ENCODE data around the gene DNAI2. TPM values are rescaled to one million over a fixed set of nuclear protein-coding genes. Genes with fewer than 3 reads are reported as not detected.
A peak's percentile ranks its signal among the peaks of the same experiment; 100 is the strongest.

DNAI2 gene
- total RNA-seq, 1 donor from 2014 or later = not detected

DNA sequence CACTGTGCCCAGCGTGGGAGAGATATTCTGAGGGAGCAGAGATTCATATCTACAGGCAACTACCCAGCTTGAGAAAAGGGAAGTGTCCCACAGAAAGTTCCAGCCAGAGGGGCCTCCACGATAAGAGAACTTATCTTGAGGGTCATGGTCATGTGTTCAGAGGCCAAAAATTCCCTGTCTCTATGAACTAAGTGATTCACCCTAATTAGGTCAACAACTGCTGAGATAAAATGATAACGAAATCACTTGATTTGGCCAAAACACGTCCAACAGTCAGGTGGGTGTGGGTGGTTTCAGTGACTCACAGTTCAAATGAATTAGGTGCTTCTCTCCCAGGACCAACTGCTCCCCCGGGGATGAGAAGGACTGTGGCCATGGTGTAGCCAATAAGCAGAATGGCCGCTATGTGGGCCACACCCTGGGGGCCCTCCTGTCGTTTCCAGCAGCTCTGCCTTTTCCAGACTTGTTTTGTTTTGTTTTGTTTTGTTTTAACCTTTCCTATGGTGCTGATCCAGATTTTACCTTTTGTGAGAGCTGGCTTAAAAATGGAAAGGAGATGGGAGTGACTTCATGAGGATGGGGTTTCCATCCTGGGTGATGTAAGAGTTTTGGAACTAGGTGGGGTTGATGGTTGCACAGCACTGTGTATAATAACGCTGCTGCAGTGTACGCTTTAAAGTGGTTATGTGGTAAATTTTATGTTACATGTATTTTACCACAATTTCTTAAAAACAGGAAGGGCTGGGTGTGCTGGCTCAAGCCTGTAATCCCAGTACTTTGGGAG, 8.7 kb downstream of the DNAI2 start:
- Mint-ChIP-seq H3K9me3 (ENCODE audit: unreplicated experiment) (no peaks in the 10 kb centered on the region), H3K4me1 (ENCODE audit: low read depth, unreplicated experiment) (no peaks in the 10 kb centered on the region), H3K36me3 (ENCODE audit: low read depth, unreplicated experiment) (no peaks in the 10 kb centered on the region), H3K27me3 (ENCODE audit: low read depth, unreplicated experiment) (peaks cover 10% of the 10 kb centered on the region), H3K4me3 (ENCODE audit: unreplicated experiment) (no peak overlapping the region), H3K27ac (ENCODE audit: unreplicated experiment) (no peak overlapping the region)
- Histone ChIP-seq H3K79me2 (ENCODE audit: insufficient read depth, low read length) (no peaks in the 10 kb centered on the region), H2AFZ (ENCODE audit: low read depth, low read length) (no peak overlapping the region), H3K9ac (ENCODE audit: low read length) (no peak overlapping the region), H3K36me3 (ENCODE audit: insufficient read depth, low read length) (no peaks in the 10 kb centered on the region), H3K4me3 (ENCODE audit: insufficient read depth, low read depth, low read length) (no peak overlapping the region), H3K27ac (ENCODE audit: low read depth, low read length) (no peak overlapping the region), H4K20me1 (ENCODE audit: insufficient read depth, low read length) (no peaks in the 10 kb centered on the region), H3K9me3 (ENCODE audit: insufficient read depth, low read depth, low read length) (no peaks in the 10 kb centered on the region), H3K27me3 (ENCODE audit: insufficient read depth, low read length) (peaks cover 2% of the 10 kb centered on the region), H3K4me1 (ENCODE audit: insufficient read depth, low read length) (no peaks in the 10 kb centered on the region), H3K4me2 (ENCODE audit: low read length) (no peak overlapping the region)
- TF ChIP-seq, protein P1, sequence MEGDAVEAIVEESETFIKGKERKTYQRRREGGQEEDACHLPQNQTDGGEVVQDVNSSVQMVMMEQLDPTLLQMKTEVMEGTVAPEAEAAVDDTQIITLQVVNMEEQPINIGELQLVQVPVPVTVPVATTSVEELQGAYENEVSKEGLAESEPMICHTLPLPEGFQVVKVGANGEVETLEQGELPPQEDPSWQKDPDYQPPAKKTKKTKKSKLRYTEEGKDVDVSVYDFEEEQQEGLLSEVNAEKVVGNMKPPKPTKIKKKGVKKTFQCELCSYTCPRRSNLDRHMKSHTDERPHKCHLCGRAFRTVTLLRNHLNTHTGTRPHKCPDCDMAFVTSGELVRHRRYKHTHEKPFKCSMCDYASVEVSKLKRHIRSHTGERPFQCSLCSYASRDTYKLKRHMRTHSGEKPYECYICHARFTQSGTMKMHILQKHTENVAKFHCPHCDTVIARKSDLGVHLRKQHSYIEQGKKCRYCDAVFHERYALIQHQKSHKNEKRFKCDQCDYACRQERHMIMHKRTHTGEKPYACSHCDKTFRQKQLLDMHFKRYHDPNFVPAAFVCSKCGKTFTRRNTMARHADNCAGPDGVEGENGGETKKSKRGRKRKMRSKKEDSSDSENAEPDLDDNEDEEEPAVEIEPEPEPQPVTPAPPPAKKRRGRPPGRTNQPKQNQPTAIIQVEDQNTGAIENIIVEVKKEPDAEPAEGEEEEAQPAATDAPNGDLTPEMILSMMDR (IDR thresholded peaks at IDR 0.05; ENCODE audit: insufficient read depth, low read depth, low read length) = no peak
- TF ChIP-seq EZH2 (IDR thresholded peaks at IDR 0.05; ENCODE audit: insufficient read depth, low read length) = no peak
- DNase-seq (ENCODE audit: low read depth) (peak; percentile 77), FAIRE-seq (no peak)

GRCh38 chr17:74283371-74283673, 9.3 kb downstream of the DNAI2 start:
- H3K27me3 Mint-ChIP-seq (ENCODE audit: low read depth, unreplicated experiment) = peaks cover 10% of the 10 kb centered on the region
- H3K27ac Mint-ChIP-seq (ENCODE audit: unreplicated experiment) = no peak overlapping the region
- Histone ChIP-seq H3K36me3 (ENCODE audit: insufficient read depth, low read length) (no peaks in the 10 kb centered on the region), H3K27me3 (ENCODE audit: insufficient read depth, low read length) (peaks cover 2% of the 10 kb centered on the region), H4K20me1 (ENCODE audit: insufficient read depth, low read length) (no peaks in the 10 kb centered on the region), H3K4me3 (ENCODE audit: insufficient read depth, low read depth, low read length) (no peak overlapping the region), H3K4me1 (ENCODE audit: insufficient read depth, low read length) (no peaks in the 10 kb centered on the region), H3K27ac (ENCODE audit: low read depth, low read length) (no peak overlapping the region), H3K4me2 (ENCODE audit: low read length) (no peak overlapping the region), H3K79me2 (ENCODE audit: insufficient read depth, low read length) (no peaks in the 10 kb centered on the region), H3K9ac (ENCODE audit: low read length) (no peak overlapping the region), H2AFZ (ENCODE audit: low read depth, low read length) (no peak overlapping the region), H3K9me3 (ENCODE audit: insufficient read depth, low read depth, low read length) (no peaks in the 10 kb centered on the region)
- no peaks in the 10 kb centered on the region for H3K9me3 Mint-ChIP-seq (ENCODE audit: unreplicated experiment)
- H3K36me3 Mint-ChIP-seq (ENCODE audit: low read depth, unreplicated experiment) = no peaks in the 10 kb centered on the region
- DNase-seq (ENCODE audit: low read depth) (no peak), FAIRE-seq (no peak)
- no peak overlapping the region for H3K4me3 Mint-ChIP-seq (ENCODE audit: unreplicated experiment)
- TF ChIP-seq EZH2 (IDR thresholded peaks at IDR 0.05; ENCODE audit: insufficient read depth, low read length) = no peak
- TF ChIP-seq, protein P1 (IDR thresholded peaks at IDR 0.05; ENCODE audit: insufficient read depth, low read depth, low read length) = no peak
- H3K4me1 Mint-ChIP-seq (ENCODE audit: low read depth, unreplicated experiment) = no peaks in the 10 kb centered on the region

DNA sequence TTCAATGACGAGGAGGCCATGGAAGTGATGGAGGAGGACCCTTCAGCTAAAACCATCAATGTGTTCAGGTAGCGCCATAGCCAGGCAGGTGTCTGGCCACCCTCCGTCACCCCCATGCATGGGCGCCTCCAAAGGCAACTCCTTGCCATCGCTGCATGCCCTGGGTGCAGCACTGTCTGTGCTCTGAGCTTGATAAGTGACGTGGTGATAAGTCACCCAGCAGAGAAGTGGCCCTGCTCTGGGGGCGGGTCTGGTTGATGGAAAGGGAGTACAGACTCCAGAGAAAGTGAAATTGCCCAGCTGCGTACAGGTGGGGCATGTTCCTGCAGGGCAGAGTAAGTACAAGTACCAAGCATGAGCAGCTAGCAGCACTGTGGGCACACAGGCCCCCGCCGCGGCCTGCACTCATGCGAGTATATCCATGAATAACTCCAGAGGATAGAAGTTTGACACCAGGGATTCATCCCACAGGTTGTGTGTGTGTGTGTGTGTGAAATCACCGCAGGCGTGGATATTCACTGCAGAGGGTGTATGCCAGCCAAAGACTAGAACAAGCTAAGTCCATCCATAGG, 13.1 kb downstream of the DNAI2 start:
- no peak overlapping the region for H3K9ac ChIP-seq (ENCODE audit: low read length)
- H4K20me1 ChIP-seq (ENCODE audit: insufficient read depth, low read length) = no peaks in the 10 kb centered on the region
- H3K27ac ChIP-seq (ENCODE audit: low read depth, low read length) = no peak overlapping the region
- peaks cover 2% of the 10 kb centered on the region for H3K27me3 ChIP-seq (ENCODE audit: insufficient read depth, low read length)
- Mint-ChIP-seq H3K4me1 (ENCODE audit: low read depth, unreplicated experiment) (peaks cover 5% of the 10 kb centered on the region), H3K27ac (ENCODE audit: unreplicated experiment) (no peak overlapping the region), H3K9me3 (ENCODE audit: unreplicated experiment) (no peaks in the 10 kb centered on the region), H3K27me3 (ENCODE audit: low read depth, unreplicated experiment) (peaks cover 10% of the 10 kb centered on the region), H3K4me3 (ENCODE audit: unreplicated experiment) (no peak overlapping the region), H3K36me3 (ENCODE audit: low read depth, unreplicated experiment) (no peaks in the 10 kb centered on the region)
- TF ChIP-seq, protein P1 (IDR thresholded peaks at IDR 0.05; ENCODE audit: insufficient read depth, low read depth, low read length) = no peak
- TF ChIP-seq EZH2 (IDR thresholded peaks at IDR 0.05; ENCODE audit: insufficient read depth, low read length) = no peak
- H3K4me3 ChIP-seq (ENCODE audit: insufficient read depth, low read depth, low read length) = no peak overlapping the region
- H3K79me2 ChIP-seq (ENCODE audit: insufficient read depth, low read length) = no peaks in the 10 kb centered on the region
- no peak for DNase-seq (ENCODE audit: low read depth)
- H3K36me3 ChIP-seq (ENCODE audit: insufficient read depth, low read length) = no peaks in the 10 kb centered on the region
- H3K4me2 ChIP-seq (ENCODE audit: low read length) = no peak overlapping the region
- H3K9me3 ChIP-seq (ENCODE audit: insufficient read depth, low read depth, low read length) = no peaks in the 10 kb centered on the region
- no peak for FAIRE-seq
- H3K4me1 ChIP-seq (ENCODE audit: insufficient read depth, low read length) = no peaks in the 10 kb centered on the region
- H2AFZ ChIP-seq (ENCODE audit: low read depth, low read length) = no peak overlapping the region

Data from astrocyte (in vitro differentiated cells and primary cell).